IMR-90 (cell line): ENCODE measurements around the gene OR6C4. TPM values are rescaled to one million over a fixed set of nuclear protein-coding genes. Genes with fewer than 3 reads are reported as not detected.

Experiments used
- ATAC-seq: fragments of 200-7000 bp; cut with Tn5 transposase; 2 replicates; pipeline ENCODE4 v1.9.1; 2020; ENCODE audit warnings: low read depth, mild to moderate bottlenecking, moderate library complexity
- BruUV-seq: library from RNA; stranded (reverse); fragments of 400-500 nt; replicated peaks from 2 replicates; lab custom pipeline; 2021; lab: Mats Ljungman, UMichigan
- CTCF ChIA-PET: fragments of 300-600 bp; formaldehyde crosslinking; extraction: SDS; loops from one replicate; lab custom pipeline; 2021; ENCODE audit warnings: antibody characterized with exemption; lab: Yijun Ruan, JAX
- POLR2A ChIA-PET: fragments of 300-600 bp; sonication (Branson Sonifier 250); formaldehyde crosslinking; loops from one replicate; lab custom pipeline; 2022; ENCODE audit warnings: antibody characterized with exemption; ENCODE audit not compliant: unreplicated experiment; lab: Charles Lee
- DNase-seq: peaks from one replicate; pipeline ENCODE4 v3.0.0; 2013
- H2AFZ ChIP-seq: replicated peaks from 2 replicates; pipeline ENCODE3; 2013; ENCODE audit warnings: low read length, mild to moderate bottlenecking; ENCODE audit not compliant: poor library complexity
- H2AK5ac ChIP-seq: 2 replicates; pipeline ENCODE4 v1.6.1; 2013; ENCODE audit warnings: low read depth, low read length, inconsistent platforms
- H2AK9ac ChIP-seq: replicated peaks from 2 replicates; pipeline ENCODE3; 2013; ENCODE audit warnings: mild to moderate bottlenecking, low read depth, low read length, moderate library complexity; ENCODE audit not compliant: poor library complexity
- H2BK120ac ChIP-seq: 2 replicates; pipeline ENCODE4 v1.6.1; 2013; ENCODE audit warnings: low read depth, low read length, inconsistent platforms
- H2BK15ac ChIP-seq: 3 replicates; pipeline ENCODE4 v1.6.1; 2013; ENCODE audit warnings: low read depth, low read length, inconsistent platforms
- H2BK20ac ChIP-seq: 2 replicates; pipeline ENCODE4 v1.6.1; 2013; ENCODE audit warnings: low read depth, mild to moderate bottlenecking, inconsistent platforms, low read length, moderate library complexity
- H2BK5ac ChIP-seq: 2 replicates; pipeline ENCODE4 v1.6.1; 2013; ENCODE audit warnings: mild to moderate bottlenecking, low read depth, low read length, inconsistent platforms; ENCODE audit not compliant: poor library complexity, severe bottlenecking
- H3K14ac ChIP-seq: replicated peaks from 2 replicates; pipeline ENCODE4 v1.6.1; 2013; ENCODE audit warnings: low read depth, low read length, inconsistent platforms
- H3K18ac ChIP-seq: 2 replicates; pipeline ENCODE4 v1.6.1; 2013; ENCODE audit warnings: low read depth, low read length, control low read depth
- H3K23ac ChIP-seq: 2 replicates; pipeline ENCODE4 v1.6.1; 2013; ENCODE audit warnings: low read depth, low read length, inconsistent platforms
- H3K27ac ChIP-seq: 2 replicates; pipeline ENCODE4 v1.5.1; 2013; ENCODE audit warnings: mild to moderate bottlenecking, control low read depth, low read length; ENCODE audit not compliant: insufficient read depth
- H3K27me3 ChIP-seq: 2 replicates; pipeline ENCODE4 v1.6.1; 2013; ENCODE audit warnings: low read length; ENCODE audit not compliant: control insufficient read depth, insufficient read depth
- H3K36me3 ChIP-seq: 2 replicates; pipeline ENCODE4 v1.6.1; 2013; ENCODE audit warnings: low read length, mixed read lengths; ENCODE audit not compliant: control insufficient read depth, insufficient read depth
- H3K4ac ChIP-seq: 2 replicates; pipeline ENCODE4 v1.6.1; 2013; ENCODE audit warnings: low read depth, low read length, inconsistent platforms
- H3K4me1 ChIP-seq: 2 replicates; pipeline ENCODE4 v1.6.1; 2013; ENCODE audit warnings: low read length, mixed read lengths; ENCODE audit not compliant: control insufficient read depth, insufficient read depth
- H3K4me2 ChIP-seq: 2 replicates; pipeline ENCODE4 v1.6.1; 2013; ENCODE audit warnings: low read depth, mild to moderate bottlenecking, control low read depth, low read length, moderate library complexity
- H3K4me3 ChIP-seq: 2 replicates; pipeline ENCODE4 v1.5.1; 2013; ENCODE audit warnings: low read depth, mild to moderate bottlenecking, control low read depth, low read length, moderate library complexity; ENCODE audit not compliant: insufficient read depth
- H3K56ac ChIP-seq: 2 replicates; pipeline ENCODE4 v1.6.1; 2013; ENCODE audit warnings: low read length, inconsistent platforms; ENCODE audit not compliant: insufficient read depth; ENCODE audit errors: extremely low read depth
- H3K79me1 ChIP-seq, 2 experiments: 2 replicates each; pipeline ENCODE4 v1.6.1; 2013; ENCODE audit warnings: low read length in 2 of 2, inconsistent platforms in 1 of 2, low read depth in 1 of 2
- H3K9ac ChIP-seq: 2 replicates; pipeline ENCODE4 v1.6.1; 2013; ENCODE audit warnings: low read depth, low read length, control low read depth
- H3K9me1 ChIP-seq: 2 replicates; pipeline ENCODE4 v1.6.1; 2013; ENCODE audit warnings: low read length, inconsistent platforms; ENCODE audit not compliant: insufficient read depth
- H3K9me3 ChIP-seq: 2 replicates; pipeline ENCODE4 v1.6.1; 2013; ENCODE audit warnings: low read length; ENCODE audit not compliant: control insufficient read depth, insufficient read depth
- H4K20me1 ChIP-seq: 2 replicates; pipeline ENCODE4 v1.6.1; 2013; ENCODE audit warnings: low read length, inconsistent platforms; ENCODE audit not compliant: insufficient read depth
- H4K5ac ChIP-seq: 2 replicates; pipeline ENCODE4 v1.6.1; 2013; ENCODE audit warnings: mild to moderate bottlenecking, low read depth, low read length, control low read depth
- H4K8ac ChIP-seq, 2 experiments: 2 replicates each; pipeline ENCODE4 v1.6.1; 2013; ENCODE audit warnings: low read depth in 2 of 2, low read length in 2 of 2, control low read depth in 1 of 2, inconsistent platforms in 1 of 2
- H4K91ac ChIP-seq: 2 replicates; pipeline ENCODE4 v1.6.1; 2013; ENCODE audit warnings: low read depth, low read length, inconsistent platforms; ENCODE audit not compliant: insufficient read depth
- BHLHE40 ChIP-seq: fragments of 150-350 bp; IDR thresholded peaks from 2 replicates; pipeline ENCODE4 v1.6.1; 2016; ENCODE audit warnings: mild to moderate bottlenecking, low read depth, low read length
- CEBPB ChIP-seq: IDR thresholded peaks from 2 replicates; pipeline ENCODE4 v1.6.1; 2012; ENCODE audit warnings: low read depth, low read length, improper control_type of control experiment
- CHD1 ChIP-seq: IDR thresholded peaks from 2 replicates; pipeline ENCODE4 v1.6.1; 2012; ENCODE audit warnings: low read depth, low read length, improper control_type of control experiment
- FOS ChIP-seq: fragments of 150-350 bp; IDR thresholded peaks from 2 replicates; pipeline ENCODE4 v1.6.1; 2016; ENCODE audit warnings: low read depth, low read length
- MAFK ChIP-seq: IDR thresholded peaks from 2 replicates; pipeline ENCODE4 v1.6.1; 2012; ENCODE audit warnings: low read depth, low read length, improper control_type of control experiment
- MAZ ChIP-seq: IDR thresholded peaks from 2 replicates; pipeline ENCODE4 v1.6.1; 2012; ENCODE audit warnings: low read depth, mild to moderate bottlenecking, low read length, improper control_type of control experiment, moderate library complexity, borderline replicate concordance
- MXI1 ChIP-seq: IDR thresholded peaks from 2 replicates; pipeline ENCODE4 v1.6.1; 2012; ENCODE audit warnings: low read depth, mild to moderate bottlenecking, low read length, moderate library complexity, borderline replicate concordance
- NFE2L2 ChIP-seq: fragments of 150-350 bp; IDR thresholded peaks from 2 replicates; pipeline ENCODE4 v1.6.1; 2016; ENCODE audit warnings: low read depth, mild to moderate bottlenecking, low read length
- POLR2A ChIP-seq: IDR thresholded peaks from 2 replicates; pipeline ENCODE4 v1.6.1; 2012; ENCODE audit warnings: mild to moderate bottlenecking, low read depth, low read length
- RAD21 ChIP-seq: IDR thresholded peaks from 2 replicates; pipeline ENCODE4 v1.6.1; 2012; ENCODE audit warnings: low read length, improper control_type of control experiment
- RCOR1 ChIP-seq: IDR thresholded peaks from 2 replicates; pipeline ENCODE4 v1.6.1; 2012; ENCODE audit warnings: mild to moderate bottlenecking, low read length, improper control_type of control experiment; ENCODE audit not compliant: insufficient replicate concordance
- RFX5 ChIP-seq: IDR thresholded peaks from 2 replicates; pipeline ENCODE4 v1.8.0; 2012; ENCODE audit warnings: low read depth, mild to moderate bottlenecking, low read length, moderate library complexity
- SMC3 ChIP-seq: fragments of 150-350 bp; IDR thresholded peaks from 2 replicates; pipeline ENCODE4 v1.6.1; 2016; ENCODE audit warnings: low read depth, mild to moderate bottlenecking, antibody characterized with exemption, low read length, moderate library complexity
- WGBS, 2 experiments: methylation state at CpG; one replicate each; pipeline versions ENCODE4 v1.1.5 to v1.1.7; 2013; ENCODE audit warnings: missing lambda C conversion rate in 2 of 2; ENCODE audit not compliant: insufficient read length in 1 of 2; ENCODE audit errors: extremely low coverage in 2 of 2; 5-methylcytosine and 5-hydroxymethylcytosine counted together
- dilution Hi-C: fragments of 300-500 bp; cut with HindIII; formaldehyde crosslinking; loops from one replicate; pipeline ENCODE4 v1.14.3; 2018; ENCODE audit warnings: low sequenced_read_pairs; ENCODE audit not compliant: unreplicated experiment
- in situ Hi-C: fragments of 300-500 bp; cut with MboI; formaldehyde crosslinking; loops from 3 replicates; pipeline ENCODE4 v1.14.3; 2019; ENCODE audit warnings: low sequenced_read_pairs, inconsistent platforms, mixed read lengths
- intact Hi-C: fragments of 100-400 bp; cut with micrococcal nuclease; formaldehyde crosslinking; loops from 2 replicates; pipeline ENCODE4 v1.10.0; 2022
- polyA plus RNA-seq, 3 experiments: library from polyadenylated mRNA; depleted of rRNA; stranded (reverse); fragments of >200 nt; gene quantifications; 2 replicates each; pipeline ENCODE4 v1.2.3, GENCODE V29; 2012; ENCODE audit warnings: low replicate concordance in 1 of 3
- total RNA-seq: library from RNA; depleted of rRNA; stranded (reverse); fragments of >200 nt; gene quantifications from 2 replicates; pipeline ENCODE4 v1.2.3, GENCODE V29; 2012
- TF ChIP-seq, protein P1 (sequence below): fragments of 150-350 bp; IDR thresholded peaks from 2 replicates; pipeline ENCODE4 v1.6.1; 2017; ENCODE audit warnings: mild to moderate bottlenecking, antibody characterized with exemption, low read length, low read depth
- TF ChIP-seq, protein P2 (sequence below): fragments of 150-350 bp; IDR thresholded peaks from 2 replicates; pipeline ENCODE4 v1.6.1; 2016; ENCODE audit warnings: low read depth, mild to moderate bottlenecking, low read length, moderate library complexity, borderline replicate concordance
- TF ChIP-seq, protein P3 (sequence below): conservative IDR thresholded peaks from 2 replicates; pipeline ENCODE4 v1.5.1; 2012; ENCODE audit warnings: mild to moderate bottlenecking, low read depth, low read length, improper control_type of control experiment

The OR6C4 gene
- total and polyA plus RNA-seq, 2 of the 4 experiments (the other 2 are of a cell fraction): not detected

DNA sequence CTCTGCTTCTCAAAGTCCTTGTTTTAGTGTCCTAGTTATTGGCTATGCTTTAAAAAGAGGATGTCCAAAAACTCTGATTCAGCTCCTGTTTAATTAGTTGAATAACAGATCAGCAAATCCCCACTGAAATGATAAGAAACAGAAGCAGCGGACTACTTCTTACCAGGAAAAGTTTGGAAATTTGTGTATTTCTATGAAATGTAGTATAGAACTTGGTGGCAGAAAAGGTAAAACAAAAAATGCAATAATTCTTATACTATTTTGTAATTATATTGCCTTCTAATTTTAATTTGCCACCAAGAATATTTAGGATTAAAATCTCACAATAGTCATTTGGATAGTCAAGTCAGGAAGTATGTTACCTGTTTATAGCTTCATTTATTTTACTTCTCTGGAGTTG is 22.8 kb downstream of the OR6C4 start, which contains the start of gene OR2AP1:
Gene OR2AP1, plus strand, starts transcription at position 301 of the 400 bp plus-strand sequence. CDS start 1,947 bp downstream, outside the sequence.
- POLR2A ChIA-PET: no interaction called here
- WGBS, 2 experiments: no CpG with 5 or more reads among the region's 1 CpG
- Histone ChIP-seq H2BK5ac (no peak within 1 kb of the TSS), H3K56ac (no peak within 1 kb of the TSS), H2AK5ac (no peak within 1 kb of the TSS), H3K4me3 (no peak within 1 kb of the TSS), H3K79me1 (no peaks in the 10 kb centered on the region), H3K4me2 (no peak within 1 kb of the TSS), H3K4me1 (no peaks in the 10 kb centered on the region), H2BK20ac (no peak within 1 kb of the TSS), H3K9me3 (peaks cover 2% of the 10 kb centered on the region; the same call in 1 of the 2 replicates), H2BK120ac (no peak within 1 kb of the TSS), H4K5ac (no peak within 1 kb of the TSS), H3K14ac (no peak within 1 kb of the TSS), H3K36me3 (no peaks in the 10 kb centered on the region), H3K18ac (no peak within 1 kb of the TSS), H4K8ac (no peak within 1 kb of the TSS), H4K91ac (no peak within 1 kb of the TSS), H3K27ac (no peak within 1 kb of the TSS), H3K9ac (no peak within 1 kb of the TSS), H3K4ac (no peak within 1 kb of the TSS), H2BK15ac (no peak within 1 kb of the TSS), H3K27me3 (no peaks in the 10 kb centered on the region), H4K20me1 (no peaks in the 10 kb centered on the region), H2AK9ac (no peak within 1 kb of the TSS), H3K9me1 (no peaks in the 10 kb centered on the region), H3K23ac (no peak within 1 kb of the TSS), H2AFZ (no peak within 1 kb of the TSS)
- intact Hi-C loops: no loop called here
- DNase-seq (no peak), ATAC-seq (no peak)
- TF ChIP-seq CEBPB (no peak), MXI1 (no peak), MAZ (no peak), RFX5 (no peak), CHD1 (no peak), FOS (no peak), BHLHE40 (no peak), SMC3 (no peak), MAFK (no peak), NFE2L2 (no peak), POLR2A (no peak), RAD21 (no peak), RCOR1 (no peak)
- TF ChIP-seq, protein P1, sequence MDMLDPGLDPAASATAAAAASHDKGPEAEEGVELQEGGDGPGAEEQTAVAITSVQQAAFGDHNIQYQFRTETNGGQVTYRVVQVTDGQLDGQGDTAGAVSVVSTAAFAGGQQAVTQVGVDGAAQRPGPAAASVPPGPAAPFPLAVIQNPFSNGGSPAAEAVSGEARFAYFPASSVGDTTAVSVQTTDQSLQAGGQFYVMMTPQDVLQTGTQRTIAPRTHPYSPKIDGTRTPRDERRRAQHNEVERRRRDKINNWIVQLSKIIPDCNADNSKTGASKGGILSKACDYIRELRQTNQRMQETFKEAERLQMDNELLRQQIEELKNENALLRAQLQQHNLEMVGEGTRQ: no peak
- TF ChIP-seq, protein P2, sequence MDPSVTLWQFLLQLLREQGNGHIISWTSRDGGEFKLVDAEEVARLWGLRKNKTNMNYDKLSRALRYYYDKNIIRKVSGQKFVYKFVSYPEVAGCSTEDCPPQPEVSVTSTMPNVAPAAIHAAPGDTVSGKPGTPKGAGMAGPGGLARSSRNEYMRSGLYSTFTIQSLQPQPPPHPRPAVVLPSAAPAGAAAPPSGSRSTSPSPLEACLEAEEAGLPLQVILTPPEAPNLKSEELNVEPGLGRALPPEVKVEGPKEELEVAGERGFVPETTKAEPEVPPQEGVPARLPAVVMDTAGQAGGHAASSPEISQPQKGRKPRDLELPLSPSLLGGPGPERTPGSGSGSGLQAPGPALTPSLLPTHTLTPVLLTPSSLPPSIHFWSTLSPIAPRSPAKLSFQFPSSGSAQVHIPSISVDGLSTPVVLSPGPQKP: no peak
- TF ChIP-seq, protein P3, sequence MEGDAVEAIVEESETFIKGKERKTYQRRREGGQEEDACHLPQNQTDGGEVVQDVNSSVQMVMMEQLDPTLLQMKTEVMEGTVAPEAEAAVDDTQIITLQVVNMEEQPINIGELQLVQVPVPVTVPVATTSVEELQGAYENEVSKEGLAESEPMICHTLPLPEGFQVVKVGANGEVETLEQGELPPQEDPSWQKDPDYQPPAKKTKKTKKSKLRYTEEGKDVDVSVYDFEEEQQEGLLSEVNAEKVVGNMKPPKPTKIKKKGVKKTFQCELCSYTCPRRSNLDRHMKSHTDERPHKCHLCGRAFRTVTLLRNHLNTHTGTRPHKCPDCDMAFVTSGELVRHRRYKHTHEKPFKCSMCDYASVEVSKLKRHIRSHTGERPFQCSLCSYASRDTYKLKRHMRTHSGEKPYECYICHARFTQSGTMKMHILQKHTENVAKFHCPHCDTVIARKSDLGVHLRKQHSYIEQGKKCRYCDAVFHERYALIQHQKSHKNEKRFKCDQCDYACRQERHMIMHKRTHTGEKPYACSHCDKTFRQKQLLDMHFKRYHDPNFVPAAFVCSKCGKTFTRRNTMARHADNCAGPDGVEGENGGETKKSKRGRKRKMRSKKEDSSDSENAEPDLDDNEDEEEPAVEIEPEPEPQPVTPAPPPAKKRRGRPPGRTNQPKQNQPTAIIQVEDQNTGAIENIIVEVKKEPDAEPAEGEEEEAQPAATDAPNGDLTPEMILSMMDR: no peak
- CTCF ChIA-PET: no interaction called here
- no TSS peak for BruUV-seq
- in situ Hi-C loops: no loop called here
- dilution Hi-C loops: no loop called here
